Stimulated activated naive CD4-positive, alpha-beta T cell (primary cell): ENCODE measurements around the gene PARP2.
"Not testable (repeated sequence)": the region's sequence is repeated elsewhere in the genome, so short reads cannot be mapped to it uniquely, and the experiment has no call there.

Experiments used
- DNase-seq, 6 experiments: peaks; one replicate each; lab custom pipeline; 2025; lab: John Stamatoyannopoulos, UW

PARP2 gene

DNA sequence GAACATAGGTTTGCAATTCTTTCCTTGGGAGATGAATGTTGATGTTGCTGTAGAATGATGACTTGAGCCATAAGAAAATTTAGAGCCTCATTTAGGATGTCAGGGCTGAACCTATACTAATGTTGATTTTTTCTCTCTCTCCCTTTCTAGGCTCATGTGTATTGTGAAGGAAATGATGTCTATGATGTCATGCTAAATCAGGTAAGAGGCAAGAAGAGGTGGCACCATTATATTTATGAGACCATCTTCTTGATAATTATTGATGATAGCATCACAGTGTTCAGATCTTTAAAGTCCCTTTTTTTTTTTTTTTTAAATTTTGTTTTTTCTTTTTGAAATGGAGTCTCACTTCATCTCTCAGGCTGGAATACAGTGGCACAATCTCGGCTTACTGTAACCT lies 3.3 kb downstream of the PARP2 start:
- DNase-seq: no peak

- DNase-seq: no peak
Measured at GRCh38 chr14:20347747-20348146, 4.3 kb downstream of the PARP2 start.

DNA sequence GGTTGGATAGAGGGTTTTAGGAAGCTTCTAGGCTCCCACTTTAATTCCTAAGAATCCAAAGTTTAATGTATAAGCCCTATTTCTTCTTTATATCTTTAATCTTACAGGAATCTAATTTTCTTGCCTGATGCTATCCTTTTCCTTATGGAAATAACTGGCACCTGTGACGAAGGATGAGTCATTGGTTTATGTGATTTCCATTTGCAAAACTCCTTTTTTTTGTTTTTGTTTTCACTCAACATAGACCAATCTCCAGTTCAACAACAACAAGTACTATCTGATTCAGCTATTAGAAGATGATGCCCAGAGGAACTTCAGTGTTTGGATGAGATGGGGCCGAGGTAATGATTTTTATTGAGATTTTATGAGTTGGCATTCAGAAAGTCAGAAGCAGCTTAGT lies 6.8 kb downstream of the PARP2 start:
- no peak for DNase-seq

DNA sequence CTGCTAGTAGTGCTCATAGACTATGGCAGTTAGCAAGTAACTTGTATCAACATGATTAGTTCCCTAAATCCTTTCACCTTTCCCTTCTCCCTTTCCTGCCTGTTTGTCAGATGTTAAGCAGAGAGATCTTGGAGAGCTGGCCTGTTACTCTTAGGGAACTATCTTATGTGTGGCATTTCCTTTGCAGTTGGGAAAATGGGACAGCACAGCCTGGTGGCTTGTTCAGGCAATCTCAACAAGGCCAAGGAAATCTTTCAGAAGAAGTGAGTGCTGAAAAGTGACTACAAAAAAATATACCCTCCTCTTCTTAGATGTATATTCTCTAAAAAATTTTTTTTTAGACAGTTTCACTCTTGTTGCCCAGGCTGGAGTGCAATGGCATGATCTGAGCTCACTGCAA lies 7.4 kb downstream of the PARP2 start:
- DNase-seq: no peak

DNA sequence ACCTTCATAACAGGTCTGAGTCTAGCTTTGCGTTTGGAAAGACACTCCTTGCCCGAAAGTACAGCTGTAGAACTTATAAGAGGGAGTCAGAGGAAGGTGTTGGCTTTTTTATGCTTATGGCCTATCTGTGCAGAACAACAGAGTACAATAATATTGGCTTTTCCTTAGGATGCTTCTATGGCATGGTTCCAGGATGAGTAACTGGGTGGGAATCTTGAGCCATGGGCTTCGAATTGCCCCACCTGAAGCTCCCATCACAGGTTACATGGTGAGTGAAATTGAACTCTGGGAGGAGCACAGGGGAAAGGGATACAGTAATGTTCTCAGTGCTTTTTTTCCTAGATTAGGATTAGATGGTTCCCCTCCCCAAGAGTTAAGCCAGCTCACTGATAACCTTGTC lies 13.0 kb downstream of the PARP2 start:
- DNase-seq: no peak

DNA sequence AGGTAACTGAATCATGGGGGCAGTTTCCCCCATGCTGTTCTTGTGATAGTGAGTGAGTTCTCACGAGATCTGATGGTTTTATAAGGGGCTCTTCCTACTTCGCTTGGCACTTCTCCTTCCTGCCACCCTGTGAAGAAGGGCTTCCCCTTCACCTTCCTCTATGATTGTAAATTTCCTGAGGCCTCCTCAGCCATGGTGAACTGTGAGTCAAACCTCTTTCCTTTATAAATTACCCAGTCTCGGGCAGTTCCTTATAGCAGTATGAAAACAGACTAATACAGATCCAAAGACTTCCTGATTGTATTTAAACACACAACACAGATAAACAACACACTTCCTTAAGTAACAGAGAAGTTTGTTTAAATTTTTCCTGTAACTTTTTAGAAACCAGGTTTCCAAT lies 15.0 kb downstream of the PARP2 start:
- not testable (repeated sequence) for DNase-seq

GRCh38 chr14:20365928-20366327 lies 22.5 kb downstream of the PARP2 start:
- no peak for DNase-seq

- no peak for DNase-seq
Measured at GRCh38 chr14:20372796-20373195, 29.4 kb downstream of the PARP2 start.

GRCh38 chr14:20375471-20375870 lies 32.0 kb downstream of the PARP2 start:
- DNase-seq: no peak

GRCh38 chr14:20376071-20376588 lies 32.7 kb downstream of the PARP2 start:
- DNase-seq: no peak

DNA sequence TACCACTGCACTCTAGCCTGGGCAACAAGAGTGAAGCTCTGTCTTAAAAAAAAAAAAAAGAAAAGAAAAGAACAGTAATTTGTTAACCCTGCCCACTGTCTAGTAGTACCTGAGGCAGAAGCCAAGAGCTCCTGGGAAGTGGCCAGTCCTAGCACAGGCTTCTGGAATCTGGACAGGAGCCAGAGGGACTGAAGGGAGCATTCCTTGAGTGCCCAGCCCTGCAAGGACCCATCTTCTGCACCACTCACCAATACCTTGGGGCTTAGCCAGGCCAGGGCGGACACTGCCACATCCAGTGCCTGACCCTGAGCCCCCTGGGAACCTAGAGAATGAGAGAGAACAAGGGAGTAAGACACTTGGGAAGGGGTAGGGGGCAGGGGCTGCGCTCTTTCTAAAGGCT lies 33.7 kb downstream of the PARP2 start:
- no peak for DNase-seq

DNA sequence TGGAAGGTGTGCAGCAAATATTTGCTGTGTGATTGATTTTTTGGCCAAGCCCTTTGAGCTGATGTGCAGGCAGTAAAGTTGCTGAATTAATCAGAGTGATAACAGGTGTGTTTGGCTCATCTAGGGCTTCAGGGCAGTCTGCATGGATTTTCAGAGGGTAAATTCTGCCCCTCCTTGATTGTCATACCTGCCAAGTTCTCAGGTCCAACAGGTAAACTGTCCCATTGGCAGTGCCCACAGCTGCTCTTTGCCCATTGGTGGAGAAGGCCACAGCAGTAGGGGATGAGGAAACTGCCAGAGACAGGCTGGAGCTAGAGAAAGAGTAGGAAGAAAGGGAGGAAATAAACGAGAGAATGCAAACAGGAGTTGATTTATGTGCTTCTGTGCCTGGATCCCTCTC lies 36.3 kb downstream of the PARP2 start:
- no peak for DNase-seq

DNA sequence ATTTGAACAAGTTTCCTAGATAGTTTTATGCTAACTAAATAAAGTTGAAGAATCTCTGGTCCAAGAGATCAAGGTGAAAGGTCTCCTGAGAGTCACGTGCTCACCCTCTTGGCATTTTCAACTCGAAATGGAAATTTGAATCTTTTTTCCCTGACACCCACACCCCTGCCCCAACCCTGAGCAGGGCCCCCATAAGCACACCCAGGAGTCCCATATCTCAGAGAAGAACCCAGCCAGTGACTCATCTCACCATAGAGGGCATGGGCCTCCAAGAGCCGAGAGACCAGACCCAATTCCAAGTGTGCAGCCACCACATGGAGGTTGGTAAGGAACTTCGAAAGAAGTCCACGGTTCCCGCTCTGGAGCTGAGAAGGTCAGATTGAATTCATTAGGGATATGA lies 37.2 kb downstream of the PARP2 start:
- DNase-seq: no peak

- DNase-seq: no peak
Measured at GRCh38 chr14:20381341-20381740, 37.9 kb downstream of the PARP2 start.

DNA sequence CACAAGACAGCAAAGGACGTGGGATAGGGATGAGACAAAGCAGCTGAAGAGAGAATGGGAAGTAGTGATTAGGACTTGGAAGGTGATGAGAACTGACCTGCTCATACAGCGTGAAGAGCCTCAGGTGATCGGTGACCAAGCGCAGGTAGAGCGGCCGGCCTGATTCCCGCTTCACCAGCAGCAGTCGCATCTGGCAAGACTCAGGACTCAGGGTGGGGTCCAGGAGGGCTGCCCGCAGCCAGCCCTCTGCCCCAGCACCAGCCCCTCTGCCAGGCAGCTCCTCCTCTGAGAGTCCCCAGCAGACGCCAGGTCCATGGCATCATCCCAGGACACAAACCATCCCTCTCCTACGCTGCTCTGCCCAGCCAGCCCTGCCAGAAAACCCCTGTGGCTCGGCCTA lies 39.1 kb downstream of the PARP2 start:
- DNase-seq: no peak

GRCh38 chr14:20383032-20383431 lies 39.6 kb downstream of the PARP2 start:
- DNase-seq: no peak

- DNase-seq: no peak
Measured at GRCh38 chr14:20383636-20384035, 40.2 kb downstream of the PARP2 start.

DNA sequence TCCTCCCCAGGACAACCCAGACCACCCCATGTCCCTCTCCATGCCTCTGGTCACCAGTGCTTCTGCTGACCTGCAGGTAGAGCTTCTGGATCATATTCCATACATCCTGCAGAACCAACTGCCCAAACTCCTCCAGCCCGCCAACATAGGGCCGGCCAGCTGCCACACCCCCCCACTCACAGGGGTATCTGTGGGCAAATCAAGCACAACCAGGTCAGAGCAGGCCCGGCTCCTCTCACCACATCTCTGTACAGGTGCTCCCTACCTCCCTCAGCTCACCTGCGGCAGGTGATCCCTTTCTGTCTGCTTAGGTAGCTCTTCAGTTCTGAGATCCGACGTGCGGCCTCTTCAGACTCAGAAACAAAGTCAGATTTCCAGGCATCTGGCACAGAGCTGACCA lies 40.9 kb downstream of the PARP2 start:
- no peak for DNase-seq

GRCh38 chr14:20384886-20385285 lies 41.5 kb downstream of the PARP2 start:
- no peak for DNase-seq

DNA sequence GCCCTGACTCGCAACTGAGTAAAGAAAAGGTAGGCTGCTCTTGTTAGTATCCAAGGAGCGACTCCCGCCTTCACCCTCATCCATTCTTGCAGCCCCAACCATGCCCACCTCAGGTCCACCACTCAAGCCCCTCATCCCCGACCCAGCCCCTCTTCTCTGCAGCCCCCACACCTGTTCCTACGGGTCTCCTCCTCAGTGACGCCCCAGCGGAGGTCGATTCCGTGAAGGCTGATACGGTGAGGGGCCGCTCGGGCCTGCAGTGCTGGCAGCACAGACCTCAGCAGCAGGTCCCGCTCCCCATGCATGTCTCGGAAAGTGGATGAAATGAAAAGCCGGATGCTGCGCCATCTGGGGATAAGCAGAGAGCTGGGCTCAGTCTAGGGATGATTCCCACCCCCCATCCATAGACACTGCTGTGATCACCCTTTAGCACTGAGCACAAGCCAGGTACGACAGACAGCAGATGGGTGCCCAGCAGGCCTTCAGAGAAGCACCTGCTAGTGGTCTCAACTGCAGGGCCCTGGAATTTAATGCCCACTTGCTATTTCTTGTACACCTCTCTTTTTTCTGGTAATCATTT lies 42.9 kb downstream of the PARP2 start:
- no peak for DNase-seq

- DNase-seq: no peak
Measured at GRCh38 chr14:20387576-20387975, 44.1 kb downstream of the PARP2 start.

DNA sequence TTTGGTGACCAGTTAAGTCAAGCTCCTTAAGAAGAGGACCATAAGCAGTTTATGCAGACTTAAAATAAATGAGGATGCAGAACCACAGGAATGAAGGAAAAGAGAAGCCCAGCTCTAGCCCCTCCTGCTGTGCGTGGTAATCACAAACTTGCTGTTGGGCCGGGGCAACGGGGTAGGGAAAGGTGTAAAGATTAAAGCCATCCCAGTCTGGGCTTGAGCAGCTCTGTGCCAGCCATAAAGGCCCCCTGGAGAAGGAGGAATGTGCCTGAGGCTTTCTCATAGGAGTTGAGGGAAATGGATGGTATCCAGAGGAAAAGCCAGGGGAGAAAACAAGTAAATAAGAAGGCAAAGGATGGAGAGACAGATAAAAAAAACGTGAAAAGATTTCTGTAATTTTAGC lies 44.7 kb downstream of the PARP2 start:
- DNase-seq: no peak

DNA sequence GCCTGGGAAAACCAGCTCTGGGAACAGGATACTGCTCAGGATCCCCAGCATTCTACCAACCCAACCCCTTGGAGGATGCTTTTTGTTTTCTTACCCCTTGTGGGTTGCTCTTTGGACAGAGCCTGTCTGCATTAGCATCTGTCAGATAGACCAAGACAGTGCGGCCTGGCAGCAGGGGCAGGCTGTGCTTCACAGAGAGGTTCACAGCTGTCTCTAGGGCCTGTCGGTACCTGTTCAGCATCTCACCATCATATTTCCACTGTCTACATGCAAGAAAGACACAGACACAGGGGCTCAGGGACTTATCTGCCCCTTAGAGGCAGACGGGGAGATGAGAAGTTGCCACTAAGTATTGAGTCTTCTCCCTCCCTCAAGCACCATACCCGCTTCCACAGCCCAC lies 48.1 kb downstream of the PARP2 start:
- no peak for DNase-seq

DNA sequence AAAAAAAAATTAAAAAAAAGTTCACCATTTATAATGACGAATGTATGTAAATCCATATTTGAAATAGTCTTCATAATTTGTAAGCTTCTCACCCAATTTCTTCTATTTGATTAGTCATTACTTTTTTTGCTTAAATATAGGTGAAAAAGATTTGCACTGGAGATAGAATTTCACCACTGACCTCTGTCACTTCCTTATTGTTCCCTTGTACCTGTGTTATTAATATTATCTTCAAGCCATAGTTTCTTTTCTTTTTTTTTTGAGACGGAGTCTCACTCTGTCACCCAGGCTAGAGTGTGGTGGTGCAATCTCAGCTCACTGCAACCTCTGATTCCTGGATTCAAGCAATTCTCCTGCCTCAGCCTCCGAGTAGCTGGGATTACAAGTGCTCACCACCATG lies 54.1 kb downstream of the PARP2 start:
- DNase-seq: no peak

- no peak for DNase-seq
Measured at GRCh38 chr14:20400589-20400964, 57.1 kb downstream of the PARP2 start.
